K562 (cell line): Measurements from ENCODE around the gene PBX2. TPM values are rescaled to one million over a fixed set of nuclear protein-coding genes. Genes with fewer than 3 reads are reported as not detected.

Experiments used
- HNRNPUL1 ChIP-seq: fragments of 200-400 bp; formaldehyde crosslinking; IDR thresholded peaks from 2 replicates; pipeline ENCODE4 v1.6.1; 2017; ENCODE audit warnings: low read length
- HSF4 ChIP-seq: fragments of 250-450 bp; sonication (Bioruptor Pico); IDR thresholded peaks from 2 replicates; pipeline ENCODE4 v2.1.2; 2022; ENCODE audit warnings: mild to moderate bottlenecking, moderate library complexity, borderline replicate concordance
- MCM2 ChIP-seq: fragments of 450-650 bp; IDR thresholded peaks from 2 replicates; pipeline ENCODE4 v1.6.1; 2017; ENCODE audit warnings: low read depth, mild to moderate bottlenecking
- MEF2D ChIP-seq: conservative IDR thresholded peaks from 2 replicates; pipeline ENCODE4 v1.6.1; 2016; ENCODE audit warnings: low read depth, missing genetic modification characterization, missing compliant biosample characterization
- PHB2 ChIP-seq: fragments of 450-650 bp; IDR thresholded peaks from 2 replicates; pipeline ENCODE4 v1.6.1; 2017; ENCODE audit warnings: low read depth
- PHTF2 ChIP-seq: fragments of 250-450 bp; sonication (Bioruptor Pico); IDR thresholded peaks from 2 replicates; pipeline ENCODE4 v1.5.0; 2021; ENCODE audit warnings: mild to moderate bottlenecking
- SAP30 ChIP-seq: fragments of 200-600 bp; sonication (generic); IDR thresholded peaks from 2 replicates; pipeline ENCODE4 v1.6.1; 2012; ENCODE audit warnings: borderline replicate concordance, low read depth, mild to moderate bottlenecking, moderate library complexity, low read length, control low read depth, inconsistent platforms; ENCODE audit not compliant: insufficient read depth, poor library complexity, severe bottlenecking
- polyA plus RNA-seq, 8 experiments: library from polyadenylated mRNA; depleted of rRNA in 4 of 8; stranded (reverse) in 5 of 8; unstranded in 3 of 8; fragments of >200 nt; fragmentation: Nextera tagmentation in 2 of 8; fragmentation: Illumina TruSeq in 1 of 8; extraction: Ambion mirVana in 2 of 8; extraction: Trizol in 1 of 8; gene quantifications; 2 replicates each; pipeline versions ENCODE4 v1.2.1 to v1.2.3, GENCODE V29; 2011 to 2014; ENCODE audit warnings: inconsistent platforms in 1 of 8, missing spikeins in 1 of 8
- total RNA-seq, 7 experiments: library from RNA; depleted of rRNA in 6 of 7; stranded (reverse); fragments of >200 nt in 6 of 7; fragmentation: Illumina TruSeq in 2 of 7; extraction: Trizol in 2 of 7; gene quantifications; 2 replicates each; pipeline versions ENCODE4 v1.2.1 to v1.2.3, GENCODE V29; 2011 to 2021; ENCODE audit warnings: low replicate concordance in 1 of 7
- TF ChIP-seq, protein P1 (sequence below): fragments of 200-600 bp; sonication (generic); IDR thresholded peaks from one replicate; pipeline ENCODE4 v1.6.1; 2012; ENCODE audit warnings: mild to moderate bottlenecking, low read depth, low read length, inconsistent platforms
- TF ChIP-seq, protein P2 (sequence below), 3 experiments: IDR thresholded peaks in 2 of 3; conservative IDR thresholded peaks in 1 of 3; 2 replicates each; pipeline ENCODE4 v1.5.1; 2011 to 2012; ENCODE audit warnings: low read length in 3 of 3, mild to moderate bottlenecking in 3 of 3, control low read depth in 2 of 3, improper control_type of control experiment in 1 of 3, inconsistent platforms in 1 of 3, low read depth in 1 of 3, mixed read lengths in 1 of 3, moderate library complexity in 1 of 3; ENCODE audit not compliant: insufficient read depth in 2 of 3
- TF ChIP-seq, protein P3 (sequence below): IDR thresholded peaks from 2 replicates; pipeline ENCODE4 v1.6.1; 2011; ENCODE audit warnings: borderline replicate concordance, low read depth, mild to moderate bottlenecking, moderate library complexity, low read length; ENCODE audit not compliant: insufficient read depth, poor library complexity, severe bottlenecking

Gene PBX2
- total and polyA plus RNA-seq, 9 of the 15 experiments (the other 6 are each of a cell fraction or from before 2014, with no cell fraction given) = 1.9 to 134 (median 62.5) TPM

DNA sequence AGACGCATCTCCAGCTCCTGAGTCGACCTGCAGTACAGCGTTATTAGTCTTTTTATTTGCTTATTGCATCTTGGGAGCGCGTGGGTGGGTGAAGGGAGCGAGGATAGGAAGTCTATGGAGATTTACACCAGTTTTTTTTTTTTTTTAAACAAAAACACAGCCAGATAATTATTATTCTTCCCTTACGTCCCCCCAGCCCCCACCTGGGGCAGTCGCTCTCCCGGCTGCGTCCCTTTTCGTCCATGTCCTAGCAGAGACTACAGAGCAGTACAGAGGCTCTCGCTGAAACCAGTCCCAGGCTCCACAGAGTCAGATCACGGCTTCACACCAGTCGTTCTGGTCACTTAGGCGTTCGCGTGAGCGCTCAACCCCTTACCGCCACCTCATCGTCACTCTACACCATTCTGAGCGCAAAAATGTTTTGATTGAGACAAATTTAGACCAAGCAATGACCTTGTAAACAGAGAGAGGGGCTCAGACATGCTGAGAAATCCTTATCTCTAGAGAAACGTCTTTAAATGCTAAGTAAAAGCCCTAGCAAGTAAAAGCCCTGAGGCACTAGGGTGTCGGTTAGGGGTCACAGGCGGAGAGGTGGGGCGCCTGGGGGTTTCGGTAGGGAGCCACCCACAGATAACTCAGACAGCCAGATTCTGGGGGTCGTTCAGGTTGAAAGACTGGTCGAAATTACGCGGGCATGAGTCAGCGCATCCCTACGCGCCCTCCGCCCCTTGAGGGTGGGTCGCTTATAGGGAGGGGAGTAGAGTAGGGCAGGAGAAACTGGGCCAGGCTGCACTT is 37.0 kb downstream of the PBX2 start (continued):
- TF ChIP-seq, protein P1, sequence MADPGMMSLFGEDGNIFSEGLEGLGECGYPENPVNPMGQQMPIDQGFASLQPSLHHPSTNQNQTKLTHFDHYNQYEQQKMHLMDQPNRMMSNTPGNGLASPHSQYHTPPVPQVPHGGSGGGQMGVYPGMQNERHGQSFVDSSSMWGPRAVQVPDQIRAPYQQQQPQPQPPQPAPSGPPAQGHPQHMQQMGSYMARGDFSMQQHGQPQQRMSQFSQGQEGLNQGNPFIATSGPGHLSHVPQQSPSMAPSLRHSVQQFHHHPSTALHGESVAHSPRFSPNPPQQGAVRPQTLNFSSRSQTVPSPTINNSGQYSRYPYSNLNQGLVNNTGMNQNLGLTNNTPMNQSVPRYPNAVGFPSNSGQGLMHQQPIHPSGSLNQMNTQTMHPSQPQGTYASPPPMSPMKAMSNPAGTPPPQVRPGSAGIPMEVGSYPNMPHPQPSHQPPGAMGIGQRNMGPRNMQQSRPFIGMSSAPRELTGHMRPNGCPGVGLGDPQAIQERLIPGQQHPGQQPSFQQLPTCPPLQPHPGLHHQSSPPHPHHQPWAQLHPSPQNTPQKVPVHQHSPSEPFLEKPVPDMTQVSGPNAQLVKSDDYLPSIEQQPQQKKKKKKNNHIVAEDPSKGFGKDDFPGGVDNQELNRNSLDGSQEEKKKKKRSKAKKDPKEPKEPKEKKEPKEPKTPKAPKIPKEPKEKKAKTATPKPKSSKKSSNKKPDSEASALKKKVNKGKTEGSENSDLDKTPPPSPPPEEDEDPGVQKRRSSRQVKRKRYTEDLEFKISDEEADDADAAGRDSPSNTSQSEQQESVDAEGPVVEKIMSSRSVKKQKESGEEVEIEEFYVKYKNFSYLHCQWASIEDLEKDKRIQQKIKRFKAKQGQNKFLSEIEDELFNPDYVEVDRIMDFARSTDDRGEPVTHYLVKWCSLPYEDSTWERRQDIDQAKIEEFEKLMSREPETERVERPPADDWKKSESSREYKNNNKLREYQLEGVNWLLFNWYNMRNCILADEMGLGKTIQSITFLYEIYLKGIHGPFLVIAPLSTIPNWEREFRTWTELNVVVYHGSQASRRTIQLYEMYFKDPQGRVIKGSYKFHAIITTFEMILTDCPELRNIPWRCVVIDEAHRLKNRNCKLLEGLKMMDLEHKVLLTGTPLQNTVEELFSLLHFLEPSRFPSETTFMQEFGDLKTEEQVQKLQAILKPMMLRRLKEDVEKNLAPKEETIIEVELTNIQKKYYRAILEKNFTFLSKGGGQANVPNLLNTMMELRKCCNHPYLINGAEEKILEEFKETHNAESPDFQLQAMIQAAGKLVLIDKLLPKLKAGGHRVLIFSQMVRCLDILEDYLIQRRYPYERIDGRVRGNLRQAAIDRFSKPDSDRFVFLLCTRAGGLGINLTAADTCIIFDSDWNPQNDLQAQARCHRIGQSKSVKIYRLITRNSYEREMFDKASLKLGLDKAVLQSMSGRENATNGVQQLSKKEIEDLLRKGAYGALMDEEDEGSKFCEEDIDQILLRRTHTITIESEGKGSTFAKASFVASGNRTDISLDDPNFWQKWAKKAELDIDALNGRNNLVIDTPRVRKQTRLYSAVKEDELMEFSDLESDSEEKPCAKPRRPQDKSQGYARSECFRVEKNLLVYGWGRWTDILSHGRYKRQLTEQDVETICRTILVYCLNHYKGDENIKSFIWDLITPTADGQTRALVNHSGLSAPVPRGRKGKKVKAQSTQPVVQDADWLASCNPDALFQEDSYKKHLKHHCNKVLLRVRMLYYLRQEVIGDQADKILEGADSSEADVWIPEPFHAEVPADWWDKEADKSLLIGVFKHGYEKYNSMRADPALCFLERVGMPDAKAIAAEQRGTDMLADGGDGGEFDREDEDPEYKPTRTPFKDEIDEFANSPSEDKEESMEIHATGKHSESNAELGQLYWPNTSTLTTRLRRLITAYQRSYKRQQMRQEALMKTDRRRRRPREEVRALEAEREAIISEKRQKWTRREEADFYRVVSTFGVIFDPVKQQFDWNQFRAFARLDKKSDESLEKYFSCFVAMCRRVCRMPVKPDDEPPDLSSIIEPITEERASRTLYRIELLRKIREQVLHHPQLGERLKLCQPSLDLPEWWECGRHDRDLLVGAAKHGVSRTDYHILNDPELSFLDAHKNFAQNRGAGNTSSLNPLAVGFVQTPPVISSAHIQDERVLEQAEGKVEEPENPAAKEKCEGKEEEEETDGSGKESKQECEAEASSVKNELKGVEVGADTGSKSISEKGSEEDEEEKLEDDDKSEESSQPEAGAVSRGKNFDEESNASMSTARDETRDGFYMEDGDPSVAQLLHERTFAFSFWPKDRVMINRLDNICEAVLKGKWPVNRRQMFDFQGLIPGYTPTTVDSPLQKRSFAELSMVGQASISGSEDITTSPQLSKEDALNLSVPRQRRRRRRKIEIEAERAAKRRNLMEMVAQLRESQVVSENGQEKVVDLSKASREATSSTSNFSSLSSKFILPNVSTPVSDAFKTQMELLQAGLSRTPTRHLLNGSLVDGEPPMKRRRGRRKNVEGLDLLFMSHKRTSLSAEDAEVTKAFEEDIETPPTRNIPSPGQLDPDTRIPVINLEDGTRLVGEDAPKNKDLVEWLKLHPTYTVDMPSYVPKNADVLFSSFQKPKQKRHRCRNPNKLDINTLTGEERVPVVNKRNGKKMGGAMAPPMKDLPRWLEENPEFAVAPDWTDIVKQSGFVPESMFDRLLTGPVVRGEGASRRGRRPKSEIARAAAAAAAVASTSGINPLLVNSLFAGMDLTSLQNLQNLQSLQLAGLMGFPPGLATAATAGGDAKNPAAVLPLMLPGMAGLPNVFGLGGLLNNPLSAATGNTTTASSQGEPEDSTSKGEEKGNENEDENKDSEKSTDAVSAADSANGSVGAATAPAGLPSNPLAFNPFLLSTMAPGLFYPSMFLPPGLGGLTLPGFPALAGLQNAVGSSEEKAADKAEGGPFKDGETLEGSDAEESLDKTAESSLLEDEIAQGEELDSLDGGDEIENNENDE = no peak
- TF ChIP-seq PHB2 (no peak), MCM2 (no peak), MEF2D (tag) (no peak), PHTF2 (no peak), HNRNPUL1 (no peak), SAP30 (no peak), HSF4 (CRISPR knock-in tag) (no peak)
- TF ChIP-seq, protein P2, sequence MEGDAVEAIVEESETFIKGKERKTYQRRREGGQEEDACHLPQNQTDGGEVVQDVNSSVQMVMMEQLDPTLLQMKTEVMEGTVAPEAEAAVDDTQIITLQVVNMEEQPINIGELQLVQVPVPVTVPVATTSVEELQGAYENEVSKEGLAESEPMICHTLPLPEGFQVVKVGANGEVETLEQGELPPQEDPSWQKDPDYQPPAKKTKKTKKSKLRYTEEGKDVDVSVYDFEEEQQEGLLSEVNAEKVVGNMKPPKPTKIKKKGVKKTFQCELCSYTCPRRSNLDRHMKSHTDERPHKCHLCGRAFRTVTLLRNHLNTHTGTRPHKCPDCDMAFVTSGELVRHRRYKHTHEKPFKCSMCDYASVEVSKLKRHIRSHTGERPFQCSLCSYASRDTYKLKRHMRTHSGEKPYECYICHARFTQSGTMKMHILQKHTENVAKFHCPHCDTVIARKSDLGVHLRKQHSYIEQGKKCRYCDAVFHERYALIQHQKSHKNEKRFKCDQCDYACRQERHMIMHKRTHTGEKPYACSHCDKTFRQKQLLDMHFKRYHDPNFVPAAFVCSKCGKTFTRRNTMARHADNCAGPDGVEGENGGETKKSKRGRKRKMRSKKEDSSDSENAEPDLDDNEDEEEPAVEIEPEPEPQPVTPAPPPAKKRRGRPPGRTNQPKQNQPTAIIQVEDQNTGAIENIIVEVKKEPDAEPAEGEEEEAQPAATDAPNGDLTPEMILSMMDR (IDR thresholded peaks at IDR 0.05 in 2 of 3, conservative IDR thresholded peaks at IDR 0.05 in 1 of 3; ENCODE audit: insufficient read depth in 2 of 3, low read depth in 1 of 3, low read length in 3 of 3) = no peak
- TF ChIP-seq, protein P3, sequence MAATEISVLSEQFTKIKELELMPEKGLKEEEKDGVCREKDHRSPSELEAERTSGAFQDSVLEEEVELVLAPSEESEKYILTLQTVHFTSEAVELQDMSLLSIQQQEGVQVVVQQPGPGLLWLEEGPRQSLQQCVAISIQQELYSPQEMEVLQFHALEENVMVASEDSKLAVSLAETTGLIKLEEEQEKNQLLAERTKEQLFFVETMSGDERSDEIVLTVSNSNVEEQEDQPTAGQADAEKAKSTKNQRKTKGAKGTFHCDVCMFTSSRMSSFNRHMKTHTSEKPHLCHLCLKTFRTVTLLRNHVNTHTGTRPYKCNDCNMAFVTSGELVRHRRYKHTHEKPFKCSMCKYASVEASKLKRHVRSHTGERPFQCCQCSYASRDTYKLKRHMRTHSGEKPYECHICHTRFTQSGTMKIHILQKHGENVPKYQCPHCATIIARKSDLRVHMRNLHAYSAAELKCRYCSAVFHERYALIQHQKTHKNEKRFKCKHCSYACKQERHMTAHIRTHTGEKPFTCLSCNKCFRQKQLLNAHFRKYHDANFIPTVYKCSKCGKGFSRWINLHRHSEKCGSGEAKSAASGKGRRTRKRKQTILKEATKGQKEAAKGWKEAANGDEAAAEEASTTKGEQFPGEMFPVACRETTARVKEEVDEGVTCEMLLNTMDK = no peak
